HG02763 (cell line): Measurements from ENCODE around the gene WIPI1.
"Not testable (repeated sequence)": the region's sequence is repeated elsewhere in the genome, so short reads cannot be mapped to it uniquely, and the experiment has no call there.

ENCODE experiments used
- ATAC-seq: cut with Tn5 transposase; IDR thresholded peaks from one replicate; pipeline ENCODE4 v1.9.1; 2021; ENCODE audit warnings: mild to moderate bottlenecking, moderate library complexity; ENCODE audit not compliant: unreplicated experiment

WIPI1 gene

DNA sequence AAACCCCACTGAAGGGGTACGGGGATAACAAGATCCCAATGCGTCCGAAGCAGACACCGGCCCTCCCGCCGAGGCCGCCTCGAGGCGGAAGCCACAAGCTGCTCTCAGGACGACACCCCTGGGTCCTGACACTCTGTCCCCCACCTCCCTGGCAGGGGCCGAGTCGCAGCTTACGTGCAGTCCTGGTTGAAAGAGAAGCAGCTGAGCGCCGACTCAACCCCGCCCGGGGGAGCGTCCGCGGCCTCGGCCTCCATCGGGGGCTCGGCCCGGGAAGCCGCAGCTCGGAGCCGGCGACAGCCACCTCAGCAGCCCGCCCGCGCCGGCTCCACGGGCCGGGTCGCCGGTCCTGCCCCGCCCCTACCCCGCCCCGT lies at the start of gene WIPI1:
TSS of gene WIPI1 (minus strand) at position 329 of the 371 bp plus-strand sequence. CDS start at position 254, 75 bp downstream.
- ATAC-seq, result peak; percentile 31

GRCh38 chr17:68505951-68506350 lies 48.7 kb upstream of the WIPI1 start:
- no peak for ATAC-seq

DNA sequence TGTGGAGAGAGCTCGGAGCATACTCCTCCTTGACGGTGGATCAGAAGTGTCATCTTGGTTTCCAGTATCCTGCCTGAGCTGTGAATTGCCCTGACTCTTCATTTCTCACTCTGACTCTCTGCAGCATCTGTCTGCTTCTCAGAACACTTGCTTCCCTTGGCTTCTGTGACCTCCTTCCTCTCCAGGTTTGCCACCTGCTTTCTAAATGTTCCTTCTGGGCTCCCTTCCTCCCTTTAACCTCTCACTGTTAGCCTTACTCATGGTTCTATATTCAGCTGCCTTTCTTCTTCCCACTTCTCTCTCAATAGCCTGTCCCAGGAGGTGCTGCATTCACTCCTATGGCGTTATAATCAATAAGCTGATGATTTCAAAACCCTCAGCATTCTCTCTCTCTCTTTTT lies 43.8 kb upstream of the WIPI1 start:
- ATAC-seq, result no peak

- ATAC-seq, result no peak
These were observed 42.3 kb upstream of the WIPI1 start for GRCh38 chr17:68499587-68499986.

- peak; percentile 18 for ATAC-seq
These were observed 41.4 kb upstream of the WIPI1 start for GRCh38 chr17:68498479-68499326.

DNA sequence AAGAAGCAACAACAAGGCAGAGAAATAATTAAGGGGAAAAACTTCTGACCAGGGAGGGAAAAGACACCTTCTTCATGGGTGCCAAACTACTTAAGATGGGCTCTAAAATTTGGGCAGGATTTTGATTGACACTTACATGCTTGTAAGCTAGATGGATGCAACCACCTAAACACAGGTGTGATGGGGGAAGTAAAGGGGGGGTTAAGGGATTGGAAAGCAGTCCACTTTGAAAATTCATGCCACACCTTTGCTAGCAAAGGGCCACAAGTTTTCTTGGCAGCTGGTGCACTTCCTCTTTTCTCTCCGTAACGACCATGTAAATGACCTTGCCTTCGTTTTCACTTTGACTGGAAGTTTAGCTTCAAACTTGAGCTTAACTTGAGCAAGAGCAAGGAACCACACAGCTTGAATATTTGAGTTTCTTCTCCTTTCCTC lies 40.6 kb upstream of the WIPI1 start:
- ATAC-seq, result peak; percentile 88

- ATAC-seq, result no peak
These were observed 37.8 kb upstream of the WIPI1 start for GRCh38 chr17:68495081-68495480.

DNA sequence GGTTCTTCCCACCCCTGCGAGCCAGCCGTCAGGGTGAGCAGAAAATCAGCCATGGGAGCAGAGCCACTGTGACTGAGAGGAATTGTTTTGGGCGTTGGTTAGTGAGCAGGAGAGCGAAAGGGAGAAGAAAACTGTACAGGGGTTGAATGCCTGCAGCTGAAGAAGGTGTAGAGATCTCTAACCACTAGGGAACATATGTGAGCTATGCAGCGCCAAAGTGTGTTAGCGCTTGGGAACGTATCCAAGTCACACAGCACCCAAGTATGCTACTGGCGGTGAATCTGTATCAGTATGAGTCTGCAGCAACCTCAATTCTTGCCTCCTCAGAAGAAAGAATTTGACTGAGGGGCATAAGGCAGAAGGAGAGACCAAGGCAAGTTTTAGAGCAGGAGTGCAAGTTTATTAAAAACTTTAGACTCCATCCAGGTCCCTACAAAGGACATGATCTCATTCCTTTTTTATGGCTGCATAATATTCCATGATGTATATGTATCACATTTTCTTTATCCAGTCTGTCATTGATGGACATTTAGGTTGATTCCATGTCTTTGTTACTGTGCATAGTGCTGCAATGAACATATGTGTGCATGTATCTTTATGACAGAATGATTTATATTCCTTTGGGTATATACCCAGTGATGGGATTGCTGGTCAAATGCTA lies 35.2 kb upstream of the WIPI1 start:
- ATAC-seq, result not testable (repeated sequence)

DNA sequence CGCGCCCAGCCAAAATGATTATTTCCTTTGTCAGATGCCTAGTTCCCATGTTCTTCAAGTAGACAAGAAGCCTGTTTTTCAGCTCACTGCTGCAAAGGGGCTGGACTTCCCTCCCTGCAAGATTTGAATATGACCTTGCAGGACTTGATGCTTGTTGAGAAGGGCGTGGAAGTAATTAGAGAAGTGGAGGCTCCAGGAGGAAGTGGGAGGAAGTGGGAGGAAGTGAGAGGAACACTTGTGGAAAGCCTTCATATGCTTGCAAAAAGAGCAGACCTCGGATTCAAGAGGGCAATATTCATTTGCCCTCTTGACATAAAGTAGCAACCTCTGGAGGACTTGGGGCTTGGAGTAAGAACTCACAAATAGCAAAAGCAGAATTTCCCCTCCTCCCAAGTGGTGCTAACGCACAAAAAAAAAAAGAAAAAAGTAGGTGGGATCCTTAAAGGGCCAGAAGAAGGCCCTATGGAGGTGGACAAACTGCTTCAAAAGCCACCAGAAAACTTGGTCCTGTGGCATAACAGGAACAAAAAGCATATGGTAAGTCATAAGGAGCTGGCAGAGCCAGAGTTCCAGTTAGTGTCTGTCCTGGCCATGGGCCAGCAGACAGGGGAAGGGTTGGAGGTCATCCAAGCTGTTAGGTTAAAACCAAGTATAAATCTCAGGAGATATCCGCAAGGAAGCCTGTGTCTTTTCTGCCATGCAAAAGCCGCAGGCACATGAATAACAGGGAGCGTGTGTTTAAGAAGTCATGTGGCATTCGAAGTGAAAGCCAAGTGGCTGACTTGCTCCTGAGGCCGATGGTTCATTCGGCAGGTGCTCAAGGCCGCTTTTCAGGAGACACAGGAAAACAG lies 34.3 kb upstream of the WIPI1 start:
- ATAC-seq, result no peak

DNA sequence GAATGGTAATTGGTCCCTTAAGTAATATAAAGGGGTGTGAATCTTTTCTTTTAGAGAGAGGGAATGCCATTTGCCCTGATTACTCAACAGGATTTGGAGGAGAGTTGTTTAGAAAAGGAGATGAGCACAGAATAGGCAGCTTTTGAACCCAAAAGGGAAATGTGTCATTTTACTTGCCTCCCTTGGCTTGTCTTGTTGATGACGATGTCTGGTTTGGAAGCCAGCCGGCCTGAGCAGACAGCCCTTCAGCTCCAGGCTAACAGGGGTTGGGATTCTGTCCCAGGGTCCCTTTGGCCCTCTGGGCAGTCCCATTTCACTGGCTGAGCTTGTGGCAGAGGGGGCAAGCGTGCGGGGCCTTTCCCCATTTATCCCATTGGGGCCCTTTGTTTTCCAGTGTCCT lies 32.6 kb upstream of the WIPI1 start:
- ATAC-seq, result no peak

DNA sequence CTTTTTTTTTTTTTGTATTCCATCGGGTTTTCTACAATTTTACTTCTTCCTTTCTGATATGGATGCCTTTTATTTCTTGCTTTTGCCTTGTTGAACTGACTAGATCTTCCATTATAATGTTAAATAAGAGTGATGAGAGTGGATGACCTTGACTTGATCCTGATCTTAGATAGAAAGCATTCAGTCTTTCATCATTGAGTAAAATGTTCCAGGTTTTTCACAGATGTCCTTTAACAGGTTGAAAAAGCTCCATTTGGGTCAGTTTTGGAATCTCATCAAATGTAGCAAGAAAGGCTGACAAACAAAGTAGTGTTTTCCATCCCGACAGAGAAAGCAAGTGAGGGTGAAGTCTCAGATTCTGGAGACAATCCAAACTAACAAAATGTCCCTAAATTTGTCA lies 27.2 kb upstream of the WIPI1 start:
- ATAC-seq, result no peak

GRCh38 chr17:68482576-68483041 lies 25.3 kb upstream of the WIPI1 start:
- no peak for ATAC-seq

GRCh38 chr17:68480885-68481284 lies 23.6 kb upstream of the WIPI1 start:
- ATAC-seq, result no peak

DNA sequence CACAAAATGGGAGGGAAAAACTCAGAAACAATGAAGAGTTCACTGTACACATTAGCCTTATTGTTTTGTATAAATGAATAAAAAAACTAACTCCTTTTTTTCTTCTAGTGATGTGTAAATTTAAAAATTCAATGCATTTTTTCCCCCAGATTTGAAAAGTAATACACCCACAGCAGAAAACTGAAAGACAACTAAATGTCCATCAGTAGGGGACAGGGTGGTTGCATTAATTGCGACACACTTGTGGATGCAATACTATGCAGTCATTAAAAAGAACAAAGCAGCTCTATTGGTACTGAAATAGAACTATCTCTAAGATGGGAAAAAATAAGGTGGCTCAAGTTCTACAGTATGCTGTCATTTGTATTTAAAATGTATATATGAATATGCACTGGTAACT lies 13.7 kb upstream of the WIPI1 start:
- no peak for ATAC-seq

- ATAC-seq, result no peak
These were observed 11.5 kb upstream of the WIPI1 start for GRCh38 chr17:68468788-68469187.

GRCh38 chr17:68468334-68468733 lies 11.0 kb upstream of the WIPI1 start:
- no peak for ATAC-seq

GRCh38 chr17:68463211-68464019 lies 6.1 kb upstream of the WIPI1 start:
- ATAC-seq, result no peak

- ATAC-seq, result peak; percentile 34
These were observed 5.3 kb upstream of the WIPI1 start for GRCh38 chr17:68462381-68463210.

DNA sequence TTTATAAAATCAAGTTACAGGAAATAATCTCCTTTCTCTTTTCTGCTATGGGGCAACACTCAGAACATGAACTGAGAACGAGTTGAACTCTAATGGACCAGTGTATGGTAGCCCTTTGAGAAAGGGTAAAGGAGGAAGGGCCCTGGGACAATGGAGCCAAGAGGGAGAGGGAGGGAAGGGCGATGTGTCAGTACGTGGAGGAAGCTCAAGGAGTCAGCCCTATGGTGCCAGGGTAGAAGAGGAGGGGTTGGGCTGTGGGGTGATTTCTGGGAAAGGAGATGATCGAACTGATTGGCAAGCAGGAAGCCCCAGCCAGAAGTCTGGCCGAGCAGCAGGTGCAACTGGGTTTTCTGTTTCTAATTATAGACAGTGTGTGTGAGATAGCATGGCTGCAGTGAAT lies 4.3 kb upstream of the WIPI1 start:
- no peak for ATAC-seq

DNA sequence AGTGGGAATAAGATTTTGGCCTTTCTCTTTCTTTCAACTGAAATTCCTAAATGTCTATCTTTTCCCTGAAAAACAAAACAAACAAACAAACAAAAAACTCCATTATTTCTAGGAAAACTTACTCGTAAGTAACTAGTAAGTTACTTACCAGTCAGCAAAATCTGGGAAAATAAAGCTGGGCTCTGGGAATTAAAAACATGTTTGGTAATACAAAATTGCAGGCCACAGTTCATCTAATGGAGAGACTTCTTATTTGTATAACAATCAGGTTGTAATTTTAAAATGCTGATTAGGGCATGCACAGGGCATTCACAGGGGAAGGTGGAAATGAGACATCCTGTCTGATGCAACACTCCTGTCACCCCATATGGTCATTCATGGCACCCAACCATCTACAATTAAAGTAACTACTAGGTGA lies 3.8 kb upstream of the WIPI1 start:
- ATAC-seq, result no peak
